GM21447 (cell line): ENCODE data around the gene RNF34.

Experiments
- ATAC-seq: cut with Tn5 transposase; IDR thresholded peaks from one replicate; pipeline ENCODE4 v1.9.1; 2021; ENCODE audit not compliant: unreplicated experiment

RNF34 gene

DNA sequence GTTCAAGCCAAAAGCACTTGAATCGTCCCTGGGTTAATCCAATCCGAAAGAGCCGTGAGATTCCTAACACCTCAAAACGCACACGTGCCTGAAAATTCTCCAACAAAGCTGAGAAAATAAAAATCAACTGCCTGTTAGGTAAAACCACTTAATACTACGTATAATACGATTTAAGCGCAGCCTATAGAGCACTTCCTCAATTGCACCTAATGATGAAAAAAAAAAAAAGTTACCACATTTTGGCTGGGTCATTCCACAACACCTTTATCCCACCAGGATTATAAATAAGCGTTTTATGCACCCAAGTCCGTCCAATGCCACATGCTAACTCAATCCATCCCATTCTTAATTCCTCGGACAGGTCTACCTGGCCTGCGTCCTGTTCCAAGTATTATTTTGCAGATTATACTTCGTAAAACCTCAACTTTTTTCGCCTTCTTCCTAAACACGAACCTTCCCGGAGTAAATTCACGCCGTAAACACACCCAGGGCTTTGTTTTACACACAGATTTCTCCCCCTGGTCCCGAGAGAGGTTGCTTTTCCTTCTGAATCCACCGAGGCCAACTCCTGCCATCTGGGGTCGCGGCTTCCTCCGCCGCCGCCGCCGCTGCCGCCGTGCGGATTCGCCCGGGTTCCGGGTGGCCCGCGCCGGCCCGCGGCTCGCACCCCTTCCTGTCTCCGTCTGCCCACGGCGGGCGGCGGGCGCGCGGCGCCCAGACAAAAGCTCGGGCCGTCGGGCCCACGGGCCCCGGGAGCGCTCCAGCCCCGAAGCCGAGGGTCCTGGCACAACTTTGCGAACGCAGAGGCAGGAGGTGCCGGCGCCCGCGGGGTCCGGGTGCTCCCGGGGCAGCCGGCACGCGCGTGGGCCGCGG, 66.2 kb downstream of the RNF34 start:
- peak; percentile 23 for ATAC-seq

DNA sequence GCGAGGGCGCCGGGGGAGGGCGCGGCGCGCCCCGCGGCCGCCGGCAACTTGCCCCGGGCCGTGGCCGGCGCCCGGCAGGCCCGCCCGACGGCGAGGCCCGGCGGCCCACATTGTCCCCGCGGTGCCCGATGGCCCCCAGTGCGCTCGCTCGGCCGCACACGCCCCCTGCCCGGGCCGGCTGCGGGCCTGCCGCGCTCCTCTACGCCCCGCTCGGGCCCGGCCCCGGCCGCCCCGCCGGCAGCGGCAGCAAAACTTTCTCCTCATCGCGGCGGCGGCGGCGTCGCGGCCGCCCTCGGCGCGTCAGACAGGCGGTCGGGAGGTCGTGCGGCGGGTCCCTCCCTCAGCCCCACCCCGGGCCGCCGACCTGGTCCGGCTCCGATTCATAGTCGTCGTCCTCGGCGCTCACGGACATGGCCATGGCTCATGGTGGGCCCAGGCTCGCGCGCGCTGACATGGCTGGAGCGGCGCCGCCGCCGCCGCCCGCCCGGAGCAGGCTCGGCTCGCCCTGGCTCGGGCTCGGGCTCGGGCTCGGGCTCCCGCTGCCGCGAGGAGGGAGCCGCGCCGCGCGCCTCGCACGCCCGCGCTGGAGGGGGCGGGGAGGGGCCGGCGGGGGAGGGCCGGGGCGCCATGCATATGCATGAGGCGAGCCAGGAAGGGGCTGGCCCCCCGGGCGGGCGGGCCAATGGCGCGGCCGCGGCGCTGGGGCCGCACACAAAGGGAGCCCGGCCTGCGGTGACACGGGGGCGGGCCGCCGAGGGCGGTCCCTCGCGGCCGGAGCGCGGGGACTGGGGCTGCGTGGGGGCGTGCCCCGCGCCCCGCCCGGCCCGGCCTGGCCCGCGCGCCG, 67.1 kb downstream of the RNF34 start:
- peak; percentile 83 for ATAC-seq

DNA sequence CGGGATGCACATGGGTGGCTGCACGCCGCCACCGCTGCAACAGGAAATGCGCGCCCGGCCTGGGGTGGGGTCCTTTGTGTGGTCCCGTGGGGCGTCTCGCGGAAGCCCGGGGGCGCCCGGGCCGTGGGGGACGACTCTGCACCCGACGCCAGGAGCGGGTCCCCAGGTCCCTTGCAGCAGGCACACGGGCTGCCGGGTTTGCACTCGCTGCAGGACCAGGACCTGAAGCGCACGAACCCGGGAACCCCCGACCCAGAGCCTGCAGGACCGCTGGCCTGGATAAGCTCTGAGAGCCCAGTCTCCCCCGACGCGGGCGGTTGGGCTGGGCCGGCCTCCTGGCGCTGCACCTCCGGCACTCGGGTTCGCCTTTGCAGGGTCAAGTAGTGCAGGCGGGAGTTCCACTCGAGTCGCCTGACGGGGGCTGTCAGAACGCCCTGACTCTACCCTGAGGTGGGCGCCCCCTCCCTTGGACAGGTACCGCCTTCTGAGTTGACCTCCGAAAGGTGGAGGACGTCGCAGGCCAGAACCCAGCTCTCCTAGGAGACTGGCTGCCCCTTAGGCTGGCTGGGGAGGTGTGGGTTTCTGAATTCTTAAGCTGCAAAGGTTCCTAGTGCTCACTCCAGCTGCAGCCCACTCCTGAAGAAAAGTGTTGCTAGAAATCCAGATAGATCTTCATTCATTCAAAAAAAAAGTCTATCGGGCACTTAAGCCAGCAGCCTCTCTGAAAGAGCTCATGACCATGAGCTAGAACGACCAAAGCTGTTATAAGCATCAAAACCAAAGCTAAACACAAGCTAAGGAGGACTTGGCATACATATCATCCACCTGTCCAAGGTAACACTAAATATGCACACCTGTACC, 68.0 kb downstream of the RNF34 start:
- ATAC-seq = peak; percentile 16

DNA sequence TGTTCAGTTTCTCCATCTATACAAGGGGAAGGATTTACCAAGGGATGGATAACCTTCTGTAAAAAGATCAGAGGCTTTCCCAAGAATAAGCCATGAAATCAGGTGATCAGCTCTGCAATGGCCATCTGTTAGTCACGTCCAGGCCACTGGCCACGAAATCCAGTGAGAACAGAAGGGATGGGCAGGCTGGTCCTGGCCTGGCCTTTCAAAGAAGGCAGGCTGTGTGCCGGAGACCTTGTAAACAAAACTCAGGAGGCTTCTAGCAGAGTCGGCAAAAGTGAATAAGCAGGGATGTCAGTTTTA, 68.5 kb downstream of the RNF34 start:
- no peak for ATAC-seq

DNA sequence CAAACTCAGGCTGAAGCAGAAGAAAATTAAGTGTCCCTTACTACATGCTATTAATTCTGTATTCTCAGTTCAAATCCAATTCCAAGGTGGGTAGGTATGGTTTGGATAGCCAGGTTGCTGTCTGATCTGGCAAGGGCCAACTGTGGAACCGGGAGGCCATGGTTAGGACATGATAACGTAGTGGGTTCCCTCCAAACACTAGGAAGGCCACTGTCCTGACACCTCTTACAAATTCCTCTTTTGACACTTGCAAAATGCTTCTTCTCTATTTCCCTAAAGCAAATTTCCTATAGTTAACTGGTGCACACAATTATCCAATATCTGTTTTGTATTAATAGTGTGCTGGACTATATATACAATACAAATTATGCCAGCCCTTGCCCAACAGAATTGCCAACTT, 70.8 kb downstream of the RNF34 start:
- ATAC-seq = no peak

DNA sequence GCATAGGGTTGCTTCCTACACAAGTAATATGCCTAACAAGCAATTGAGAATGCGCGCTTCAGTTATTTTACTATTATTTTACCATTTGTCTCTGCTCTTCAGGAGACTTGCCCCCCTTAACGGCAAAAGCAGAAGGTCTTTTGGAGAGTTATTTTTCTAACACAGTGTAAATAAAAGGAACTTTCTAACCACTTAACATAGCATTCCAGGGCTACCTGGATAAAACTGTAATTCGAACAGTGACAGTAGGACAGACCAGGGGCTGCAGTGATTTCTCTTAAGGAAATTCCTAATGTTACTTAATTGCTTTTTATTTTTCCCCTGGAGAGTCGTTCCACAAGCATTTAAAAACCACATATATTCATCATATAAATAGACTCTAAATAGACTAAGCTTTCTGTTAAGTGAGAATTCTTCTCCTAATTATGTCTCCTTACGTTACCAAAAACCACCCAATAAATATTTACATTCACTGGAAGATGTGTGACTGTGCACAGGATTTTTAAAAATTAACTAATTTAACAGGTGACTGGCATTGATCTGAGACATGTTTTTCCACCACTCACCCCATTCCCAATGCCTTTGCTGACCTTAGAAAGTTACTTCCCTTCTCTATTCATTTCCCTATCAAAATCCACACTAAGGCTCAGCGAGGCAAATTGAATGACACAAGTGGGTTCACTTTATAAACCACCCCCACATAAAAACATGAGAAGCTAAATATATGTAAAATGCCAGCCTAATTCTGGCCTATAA, 72.4 kb downstream of the RNF34 start:
- no peak for ATAC-seq
